T1000 (cell line): ENCODE data around the gene GPR150.

Experiments used
- DNase-seq: peaks from one replicate; lab custom pipeline; 2025; ENCODE audit warnings: mixed read lengths; lab: John Stamatoyannopoulos, UW

Gene GPR150

GRCh38 chr5:95652849-95653248 is 33.0 kb downstream of the GPR150 start:
- no peak for DNase-seq

- no peak for DNase-seq
These were observed 34.3 kb downstream of the GPR150 start for GRCh38 chr5:95654196-95654595.

GRCh38 chr5:95655575-95655974 is 35.7 kb downstream of the GPR150 start:
- no peak for DNase-seq

GRCh38 chr5:95660060-95660459 is 40.2 kb downstream of the GPR150 start:
- no peak for DNase-seq

- DNase-seq = no peak
These were observed 43.1 kb downstream of the GPR150 start for GRCh38 chr5:95662946-95663345.

- DNase-seq = no peak
These were observed 44.4 kb downstream of the GPR150 start for GRCh38 chr5:95664204-95664786.

- no peak for DNase-seq
These were observed 47.3 kb downstream of the GPR150 start for GRCh38 chr5:95667061-95667618.

GRCh38 chr5:95667678-95668077 is 47.8 kb downstream of the GPR150 start:
- no peak for DNase-seq

DNA sequence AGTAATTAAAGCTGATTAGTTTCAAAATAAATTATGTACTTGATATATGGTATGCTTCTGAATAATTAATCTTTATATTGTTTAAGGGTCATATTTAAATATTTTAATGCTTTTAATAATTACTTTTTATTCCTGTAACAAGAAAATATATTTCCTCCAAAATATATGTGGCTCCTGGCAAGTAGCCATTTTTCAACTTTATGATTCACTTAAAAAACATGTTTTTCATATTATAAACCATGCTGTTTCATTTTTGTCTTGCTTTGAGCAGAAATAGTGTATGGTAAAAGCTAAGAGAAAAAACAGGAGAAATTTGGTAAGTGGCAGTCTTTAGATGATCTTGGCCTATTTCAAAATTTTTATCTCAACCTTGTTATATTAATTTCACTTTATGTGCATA is 48.3 kb downstream of the GPR150 start:
- DNase-seq = no peak

DNA sequence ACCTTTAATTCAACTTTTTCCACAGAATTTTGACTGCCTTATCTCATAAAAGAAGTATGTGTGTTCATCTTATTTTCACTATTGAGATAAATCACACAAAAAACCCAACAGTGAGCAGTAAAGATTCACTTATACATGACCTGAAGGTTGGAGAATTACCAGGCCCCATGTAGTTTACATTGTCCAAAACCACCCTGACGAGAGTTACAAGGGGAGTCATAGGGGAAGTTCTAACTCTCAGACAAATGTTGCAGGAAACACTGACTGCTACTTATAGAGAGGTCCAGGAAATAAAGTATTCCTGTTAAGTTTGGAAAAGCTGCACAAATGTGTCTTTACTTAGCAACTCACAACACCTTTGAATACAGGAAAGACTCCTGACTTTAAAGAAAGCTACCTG is 48.8 kb downstream of the GPR150 start:
- no peak for DNase-seq

DNA sequence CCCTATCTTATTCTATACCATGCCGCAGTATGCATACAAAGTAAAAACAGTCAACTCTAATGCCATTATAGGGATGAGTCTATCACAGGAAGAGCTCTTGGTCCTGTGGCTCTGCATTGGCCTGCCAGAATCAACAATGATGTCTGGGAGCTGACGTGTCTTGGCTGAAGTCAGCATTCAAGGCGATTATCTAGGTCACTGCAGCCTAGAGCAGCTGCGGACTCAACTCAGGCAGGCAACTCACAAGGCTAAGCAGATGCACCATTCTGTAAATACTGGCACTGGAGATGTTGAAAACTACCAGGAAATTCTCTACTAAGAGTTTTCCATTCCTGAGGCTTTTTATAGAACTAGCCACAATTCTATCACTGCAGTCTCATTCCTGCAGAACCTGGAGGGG is 49.7 kb downstream of the GPR150 start:
- peak; percentile 39 for DNase-seq

GRCh38 chr5:95669985-95670384 is 50.1 kb downstream of the GPR150 start:
- no peak for DNase-seq

DNA sequence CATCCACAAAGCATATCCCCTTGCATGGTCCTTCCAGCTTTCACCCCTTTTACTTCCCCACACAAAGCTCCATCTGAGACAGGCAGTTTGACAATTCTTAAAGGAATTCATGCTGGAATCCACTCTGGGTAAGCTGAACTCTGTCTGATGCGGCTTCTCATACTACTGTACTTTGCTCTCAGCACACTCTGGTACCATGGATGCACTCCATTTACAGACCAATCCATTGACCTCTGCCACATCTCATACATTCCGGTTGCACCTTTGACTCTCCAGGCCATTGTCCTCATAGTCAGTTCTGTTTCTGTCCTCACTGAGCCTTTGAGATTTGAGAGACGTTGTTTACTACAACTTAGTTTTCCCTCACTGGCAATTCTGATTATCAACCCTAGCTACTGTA is 50.7 kb downstream of the GPR150 start:
- no peak for DNase-seq
